GM12873 (cell line): ENCODE results near the gene USH2A.

ENCODE experiments used
- CTCF ChIP-seq: IDR thresholded peaks from 2 replicates; pipeline ENCODE4 v1.5.1; 2012; ENCODE audit warnings: low read depth, mild to moderate bottlenecking, moderate library complexity, low read length, control low read depth; ENCODE audit not compliant: insufficient read depth; ENCODE audit errors: missing control alignments

Gene USH2A

GRCh38 chr1:216293683-216294082, 129.6 kb downstream of the USH2A start:
- TF ChIP-seq CTCF: no peak

- TF ChIP-seq CTCF: no peak
Measured at GRCh38 chr1:216290074-216290473, 133.2 kb downstream of the USH2A start.

GRCh38 chr1:216285052-216285451, 138.2 kb downstream of the USH2A start:
- no peak for TF ChIP-seq CTCF

- no peak for TF ChIP-seq CTCF
Measured at GRCh38 chr1:216281757-216282156, 141.5 kb downstream of the USH2A start.

GRCh38 chr1:216270086-216270773, 153.0 kb downstream of the USH2A start:
- no peak for TF ChIP-seq CTCF

- TF ChIP-seq CTCF: no peak
Measured at GRCh38 chr1:216261631-216262030, 161.6 kb downstream of the USH2A start.

- no peak for TF ChIP-seq CTCF
Measured at GRCh38 chr1:216258856-216259255, 164.4 kb downstream of the USH2A start.
